Coronary artery (tissue), 2 donors: ENCODE results near the gene ARHGAP10.

Experiments used
- DNase-seq: peaks from one replicate; pipeline ENCODE4 v3.0.0-alpha.2; 2017; ENCODE audit warnings: low spot score
- H3K27ac ChIP-seq, 2 donors: fragments of 200-600 bp; sonication (generic); one replicate each; pipeline ENCODE4 v1.5.1; 2016 to 2019
- H3K4me3 ChIP-seq: fragments of 200-600 bp; sonication (generic); 2 replicates; pipeline ENCODE4 v1.5.1; 2016; ENCODE audit warnings: mild to moderate bottlenecking, moderate library complexity
- CTCF ChIP-seq: fragments of 200-600 bp; sonication (generic); IDR thresholded peaks from one replicate; pipeline ENCODE4 v1.5.1; 2019; ENCODE audit warnings: antibody characterized with exemption

ARHGAP10 gene

GRCh38 chr4:147836807-147837206 is 104.9 kb downstream of the ARHGAP10 start:
- DNase-seq, result no peak
- H3K4me3 ChIP-seq, result no peak overlapping the region
- TF ChIP-seq CTCF, result no peak
- peak overlapping the region; percentile 25 to 73 for H3K27ac ChIP-seq

GRCh38 chr4:147837435-147837834 is 105.5 kb downstream of the ARHGAP10 start:
- H3K4me3 ChIP-seq, result no peak overlapping the region
- peak overlapping the region; percentile 25 to 73 for H3K27ac ChIP-seq
- DNase-seq, result no peak
- no peak for TF ChIP-seq CTCF

- no peak overlapping the region for H3K4me3 ChIP-seq
- peak overlapping the region in 1 of 2 donors; percentile 73 for H3K27ac ChIP-seq
- TF ChIP-seq CTCF, result no peak
- no peak for DNase-seq
Measured at GRCh38 chr4:147837854-147838253, 106.0 kb downstream of the ARHGAP10 start.

GRCh38 chr4:147839200-147839599 is 107.3 kb downstream of the ARHGAP10 start:
- TF ChIP-seq CTCF, result no peak
- peak overlapping the region in 1 of 2 donors; percentile 64 for H3K27ac ChIP-seq
- H3K4me3 ChIP-seq, result no peak overlapping the region
- no peak for DNase-seq

GRCh38 chr4:147839663-147840062 is 107.8 kb downstream of the ARHGAP10 start:
- DNase-seq, result no peak
- no peak for TF ChIP-seq CTCF
- Histone ChIP-seq H3K27ac (peak overlapping the region in 1 of 2 donors; percentile 64), H3K4me3 (no peak overlapping the region)

- Histone ChIP-seq H3K27ac (no peak overlapping the region), H3K4me3 (no peak overlapping the region)
- TF ChIP-seq CTCF, result no peak
- DNase-seq, result no peak
Measured at GRCh38 chr4:147840838-147841738, 109.2 kb downstream of the ARHGAP10 start.

GRCh38 chr4:147842573-147842972 is 110.7 kb downstream of the ARHGAP10 start:
- no peak for TF ChIP-seq CTCF
- no peak overlapping the region for H3K4me3 ChIP-seq
- H3K27ac ChIP-seq, result peak overlapping the region in 1 of 2 donors; percentile 37
- DNase-seq, result no peak
